Activated CD8-positive, alpha-beta memory T cell treated with anti-CD3 and anti-CD28 coated beads, Interleukin-2, amount 50 U/mL, for 1 hour (primary cell): Measurements from ENCODE around the gene PRMT5.
"Not testable (repeated sequence)": the region's sequence is repeated elsewhere in the genome, so short reads cannot be mapped to it uniquely, and the experiment has no call there.

Experiments
- DNase-seq: peaks from one replicate; pipeline ENCODE4 v3.0.0-alpha.2; 2020; ENCODE audit errors: extremely low read depth

Gene PRMT5

GRCh38 chr14:22932146-22932545, 3.0 kb upstream of the PRMT5 start:
- DNase-seq: no peak

GRCh38 chr14:22929961-22930364, 787 bp upstream of the PRMT5 start:
- no peak for DNase-seq

- no peak for DNase-seq
Observed at GRCh38 chr14:22928237-22929103, 706 bp downstream of the PRMT5 start.

DNA sequence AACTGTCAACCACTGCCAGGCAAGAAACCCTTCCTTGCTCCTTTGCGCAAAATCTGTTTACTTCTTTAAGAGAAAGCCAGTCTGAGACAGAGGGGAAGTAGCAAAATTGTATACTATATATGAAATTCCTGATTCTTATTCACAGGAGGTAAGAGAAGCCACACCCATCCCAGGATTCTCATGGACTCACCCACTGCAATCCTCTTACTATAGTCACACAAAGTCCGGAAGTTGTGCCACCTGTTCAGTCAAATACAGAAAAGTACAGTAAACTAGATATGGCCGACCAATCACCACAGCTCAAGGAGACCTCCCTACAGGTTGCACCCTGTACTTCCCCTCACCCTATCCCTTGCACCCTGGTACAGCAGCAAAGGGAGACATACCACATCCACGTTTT, 2.9 kb downstream of the PRMT5 start:
- DNase-seq: no peak

GRCh38 chr14:22925513-22925912, 3.7 kb downstream of the PRMT5 start:
- no peak for DNase-seq

- DNase-seq: no peak
Observed at GRCh38 chr14:22923746-22924145, 5.4 kb downstream of the PRMT5 start.

- no peak for DNase-seq
Observed at GRCh38 chr14:22922294-22922693, 6.9 kb downstream of the PRMT5 start.

DNA sequence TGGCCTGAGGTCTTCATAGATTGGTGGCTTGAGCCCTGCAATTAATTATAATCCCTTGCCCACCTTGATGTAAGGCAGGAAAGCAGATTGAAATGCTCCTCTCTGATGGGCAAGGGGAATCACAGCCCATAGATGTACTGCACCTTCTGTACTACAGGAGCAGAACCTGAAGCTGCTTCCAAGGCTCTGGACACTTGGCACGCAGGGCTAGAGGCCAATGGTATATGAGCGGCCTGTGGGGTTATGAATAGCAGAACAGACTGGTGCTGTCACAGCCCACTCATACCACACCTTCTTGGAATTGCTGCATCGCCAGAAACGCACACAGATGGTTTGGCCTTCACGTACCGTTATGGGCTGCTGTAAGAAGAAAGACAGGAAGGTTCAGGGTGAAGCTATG, 8.5 kb downstream of the PRMT5 start:
- no peak for DNase-seq

DNA sequence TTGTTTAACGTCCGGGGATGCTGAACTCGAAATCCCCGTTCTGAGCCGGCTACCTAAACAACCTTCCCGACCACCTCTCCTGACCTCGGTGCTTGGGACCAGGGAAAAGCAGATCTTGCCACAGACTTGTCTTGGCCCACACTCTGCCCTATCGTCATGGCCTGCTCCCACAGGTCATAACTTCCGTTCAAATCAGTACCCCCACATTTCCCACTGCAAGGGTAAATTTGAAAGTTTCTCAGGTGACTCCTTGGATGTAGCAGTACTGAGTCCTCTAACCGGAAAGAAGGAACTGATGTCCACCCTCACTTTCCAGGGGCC, 9.6 kb downstream of the PRMT5 start:
- DNase-seq: no peak

DNA sequence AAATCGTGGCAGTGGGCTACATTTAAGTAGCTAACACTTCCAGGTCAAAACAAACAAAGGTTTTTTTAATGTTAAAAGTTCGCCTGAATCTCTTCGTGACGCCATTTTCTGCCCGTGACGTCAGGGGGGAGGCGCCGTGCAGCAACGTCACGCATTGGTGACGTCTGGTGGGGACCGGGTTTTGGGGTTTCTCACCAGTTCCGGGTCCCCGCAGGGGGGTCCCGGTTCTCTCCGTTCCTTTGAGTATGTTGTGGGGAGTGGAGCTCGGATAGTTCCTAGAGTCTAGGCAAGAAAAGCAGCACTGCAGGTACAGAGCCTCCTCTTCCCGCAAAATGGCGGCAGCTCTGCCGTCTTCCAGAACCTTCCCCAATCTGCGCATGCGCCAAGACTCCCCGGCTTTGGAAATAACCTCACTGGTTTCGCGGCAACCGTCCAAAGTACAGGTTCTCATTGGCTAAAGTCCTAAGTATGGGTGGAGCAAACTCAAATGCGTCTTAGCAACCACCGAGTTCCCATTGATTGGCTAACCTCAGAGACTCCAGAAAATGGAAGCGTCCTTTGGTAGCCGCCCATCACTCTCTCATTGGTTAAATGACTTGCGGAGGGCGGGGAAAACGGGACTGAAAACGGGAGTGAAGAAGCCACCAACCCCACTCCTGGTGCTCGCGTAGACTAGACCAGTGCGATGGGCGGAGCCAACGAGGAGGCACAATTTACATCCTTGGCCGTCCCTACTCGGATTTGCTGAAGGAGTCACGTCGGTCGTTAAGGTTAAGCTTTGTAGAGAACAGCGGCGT, 10.2 kb downstream of the PRMT5 start, which contains the start of gene RBM23:
Gene RBM23, minus strand, starts transcription at position 346 of the 797 bp plus-strand sequence.
- peak; percentile 100 for DNase-seq

- DNase-seq: no peak
Observed at GRCh38 chr14:22915886-22916521, 13.2 kb downstream of the PRMT5 start.

DNA sequence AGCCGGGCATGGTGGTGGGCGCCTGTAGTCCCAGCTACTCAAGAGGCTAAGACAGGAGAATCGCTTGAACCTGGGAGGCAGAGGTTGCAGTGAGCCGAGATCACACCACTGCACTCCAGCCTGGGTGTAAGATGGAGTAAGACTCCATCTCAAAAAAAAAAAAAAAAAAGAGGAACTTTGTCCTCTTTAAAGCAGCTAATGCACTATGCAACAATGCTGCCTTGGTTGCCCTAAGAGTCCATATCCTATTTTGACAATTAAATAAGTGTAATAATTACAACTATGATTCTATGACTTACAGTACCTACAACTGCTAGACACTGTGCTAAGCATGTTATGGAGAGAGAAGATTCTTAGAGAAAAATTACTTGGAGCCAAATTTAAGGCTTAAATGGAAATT, 14.3 kb downstream of the PRMT5 start:
- not testable (repeated sequence) for DNase-seq

GRCh38 chr14:22910916-22911315, 18.3 kb downstream of the PRMT5 start:
- DNase-seq: no peak

- no peak for DNase-seq
Observed at GRCh38 chr14:22908601-22909000, 20.6 kb downstream of the PRMT5 start.

DNA sequence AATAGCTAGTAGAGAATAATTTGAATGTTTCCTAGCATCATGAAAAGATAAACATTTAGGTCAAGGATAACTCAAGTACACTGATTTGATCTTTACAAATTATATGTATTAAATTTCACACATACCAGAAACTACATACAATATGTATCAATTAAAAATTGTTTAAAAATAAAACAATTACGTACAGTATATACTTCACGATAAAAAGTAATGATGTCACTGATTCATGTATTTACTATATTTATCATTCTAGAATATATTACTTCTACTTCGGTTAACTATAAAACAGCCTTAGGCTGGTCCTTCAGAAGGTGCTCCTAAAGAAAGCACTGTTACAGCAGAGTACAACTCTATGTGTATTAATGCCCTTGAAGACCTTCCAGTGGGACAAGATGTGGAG, 21.7 kb downstream of the PRMT5 start:
- no peak for DNase-seq

GRCh38 chr14:22906073-22906472, 23.1 kb downstream of the PRMT5 start:
- no peak for DNase-seq

DNA sequence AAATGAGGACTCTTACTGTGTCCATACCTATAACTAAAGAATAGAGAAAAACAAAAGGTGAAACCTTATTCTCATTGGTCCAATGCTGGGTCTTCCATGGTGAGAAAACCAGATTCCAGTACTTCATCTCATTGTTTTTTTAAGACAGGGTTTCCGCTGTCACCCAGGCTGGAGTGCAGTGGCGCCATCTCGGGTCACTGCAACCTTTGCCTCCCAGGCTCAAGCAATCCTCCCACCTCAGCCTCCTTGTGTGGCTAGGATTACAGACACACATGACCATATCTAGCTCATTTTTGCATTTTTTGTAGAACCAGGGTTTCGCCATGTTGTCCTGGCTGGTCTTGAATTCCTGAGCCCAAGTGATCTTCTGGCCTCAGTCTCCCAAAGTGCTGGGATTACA, 23.5 kb downstream of the PRMT5 start:
- DNase-seq: no peak

- DNase-seq: no peak
Observed at GRCh38 chr14:22903742-22904087, 25.5 kb downstream of the PRMT5 start.

GRCh38 chr14:22901799-22902198, 27.4 kb downstream of the PRMT5 start:
- DNase-seq: no peak

DNA sequence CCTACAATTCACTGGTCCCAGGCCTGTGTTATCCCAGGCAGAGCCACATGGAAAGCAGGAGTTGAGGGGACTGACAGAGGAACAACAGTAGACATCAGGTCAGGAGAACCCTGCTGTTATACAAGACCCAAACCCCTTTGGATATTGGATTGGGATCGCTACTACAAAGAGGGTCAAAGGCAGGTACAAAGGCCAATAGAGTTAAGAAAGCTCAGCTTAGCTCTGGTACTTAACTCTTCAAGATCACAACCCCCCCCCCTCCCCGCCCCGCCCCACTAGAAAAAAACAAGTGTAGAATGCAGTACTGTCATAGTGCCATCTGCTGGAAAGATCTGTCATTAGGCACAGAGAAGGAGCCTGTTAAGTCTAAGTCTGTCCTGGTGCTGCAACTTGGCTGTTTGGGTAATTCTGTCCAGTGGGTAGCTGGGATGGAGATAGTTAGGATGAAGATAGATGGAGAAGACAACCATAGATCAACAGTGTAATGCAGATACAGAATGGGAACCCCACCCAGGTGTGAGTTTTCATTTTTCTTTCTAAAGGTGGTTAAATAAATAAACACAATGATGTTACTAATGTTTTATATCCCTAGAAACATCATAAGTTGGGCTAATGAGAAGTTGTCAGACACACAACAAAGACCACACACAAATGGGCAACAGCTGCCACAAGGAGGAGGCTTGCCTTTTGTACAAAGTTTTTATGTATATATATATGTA, 28.9 kb downstream of the PRMT5 start:
- DNase-seq: no peak

- no peak for DNase-seq
Observed at GRCh38 chr14:22898302-22899090, 30.7 kb downstream of the PRMT5 start.
